ENCODE measurements around the gene OR2A7.
"Not testable (repeated sequence)": the region's sequence is repeated elsewhere in the genome, so short reads cannot be mapped to it uniquely, and the experiment has no call there.

GRCh38 chr7:144228810-144229209 is 35.8 kb downstream of the OR2A7 start:
- TF ChIP-seq, protein P1, sequence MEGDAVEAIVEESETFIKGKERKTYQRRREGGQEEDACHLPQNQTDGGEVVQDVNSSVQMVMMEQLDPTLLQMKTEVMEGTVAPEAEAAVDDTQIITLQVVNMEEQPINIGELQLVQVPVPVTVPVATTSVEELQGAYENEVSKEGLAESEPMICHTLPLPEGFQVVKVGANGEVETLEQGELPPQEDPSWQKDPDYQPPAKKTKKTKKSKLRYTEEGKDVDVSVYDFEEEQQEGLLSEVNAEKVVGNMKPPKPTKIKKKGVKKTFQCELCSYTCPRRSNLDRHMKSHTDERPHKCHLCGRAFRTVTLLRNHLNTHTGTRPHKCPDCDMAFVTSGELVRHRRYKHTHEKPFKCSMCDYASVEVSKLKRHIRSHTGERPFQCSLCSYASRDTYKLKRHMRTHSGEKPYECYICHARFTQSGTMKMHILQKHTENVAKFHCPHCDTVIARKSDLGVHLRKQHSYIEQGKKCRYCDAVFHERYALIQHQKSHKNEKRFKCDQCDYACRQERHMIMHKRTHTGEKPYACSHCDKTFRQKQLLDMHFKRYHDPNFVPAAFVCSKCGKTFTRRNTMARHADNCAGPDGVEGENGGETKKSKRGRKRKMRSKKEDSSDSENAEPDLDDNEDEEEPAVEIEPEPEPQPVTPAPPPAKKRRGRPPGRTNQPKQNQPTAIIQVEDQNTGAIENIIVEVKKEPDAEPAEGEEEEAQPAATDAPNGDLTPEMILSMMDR (IDR thresholded peaks at IDR 0.05 in 4 of 5, conservative IDR thresholded peaks at IDR 0.05 in 1 of 5), result not testable (repeated sequence)
- TF ChIP-seq POLR2A (IDR thresholded peaks at IDR 0.05), result not testable (repeated sequence)

All from gastrocnemius medialis (tissue), 4 donors.